ENCODE data around the gene SLC25A21.

DNA sequence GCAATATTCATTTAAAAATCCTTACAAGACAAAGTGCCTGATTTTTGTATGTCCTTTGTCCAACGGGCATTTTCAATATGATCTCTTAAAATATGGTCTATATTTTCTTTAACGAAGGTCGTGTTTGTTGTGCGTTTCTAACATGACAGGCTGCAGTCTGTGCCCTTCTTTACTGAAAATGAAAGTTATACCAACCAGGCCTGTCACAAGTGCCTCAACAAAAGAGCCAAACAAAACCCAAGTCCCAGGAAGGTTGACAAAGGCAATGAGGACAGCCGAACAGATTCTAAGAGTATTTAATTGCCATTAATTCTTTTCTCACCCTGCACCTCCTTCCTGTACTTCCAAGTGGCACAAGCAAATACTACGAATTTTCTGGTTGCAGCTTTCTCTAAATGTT is 496.8 kb downstream of the SLC25A21 start:
- TF ChIP-seq, protein P1, sequence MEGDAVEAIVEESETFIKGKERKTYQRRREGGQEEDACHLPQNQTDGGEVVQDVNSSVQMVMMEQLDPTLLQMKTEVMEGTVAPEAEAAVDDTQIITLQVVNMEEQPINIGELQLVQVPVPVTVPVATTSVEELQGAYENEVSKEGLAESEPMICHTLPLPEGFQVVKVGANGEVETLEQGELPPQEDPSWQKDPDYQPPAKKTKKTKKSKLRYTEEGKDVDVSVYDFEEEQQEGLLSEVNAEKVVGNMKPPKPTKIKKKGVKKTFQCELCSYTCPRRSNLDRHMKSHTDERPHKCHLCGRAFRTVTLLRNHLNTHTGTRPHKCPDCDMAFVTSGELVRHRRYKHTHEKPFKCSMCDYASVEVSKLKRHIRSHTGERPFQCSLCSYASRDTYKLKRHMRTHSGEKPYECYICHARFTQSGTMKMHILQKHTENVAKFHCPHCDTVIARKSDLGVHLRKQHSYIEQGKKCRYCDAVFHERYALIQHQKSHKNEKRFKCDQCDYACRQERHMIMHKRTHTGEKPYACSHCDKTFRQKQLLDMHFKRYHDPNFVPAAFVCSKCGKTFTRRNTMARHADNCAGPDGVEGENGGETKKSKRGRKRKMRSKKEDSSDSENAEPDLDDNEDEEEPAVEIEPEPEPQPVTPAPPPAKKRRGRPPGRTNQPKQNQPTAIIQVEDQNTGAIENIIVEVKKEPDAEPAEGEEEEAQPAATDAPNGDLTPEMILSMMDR (IDR thresholded peaks at IDR 0.05): no peak
- TF ChIP-seq, protein P2, sequence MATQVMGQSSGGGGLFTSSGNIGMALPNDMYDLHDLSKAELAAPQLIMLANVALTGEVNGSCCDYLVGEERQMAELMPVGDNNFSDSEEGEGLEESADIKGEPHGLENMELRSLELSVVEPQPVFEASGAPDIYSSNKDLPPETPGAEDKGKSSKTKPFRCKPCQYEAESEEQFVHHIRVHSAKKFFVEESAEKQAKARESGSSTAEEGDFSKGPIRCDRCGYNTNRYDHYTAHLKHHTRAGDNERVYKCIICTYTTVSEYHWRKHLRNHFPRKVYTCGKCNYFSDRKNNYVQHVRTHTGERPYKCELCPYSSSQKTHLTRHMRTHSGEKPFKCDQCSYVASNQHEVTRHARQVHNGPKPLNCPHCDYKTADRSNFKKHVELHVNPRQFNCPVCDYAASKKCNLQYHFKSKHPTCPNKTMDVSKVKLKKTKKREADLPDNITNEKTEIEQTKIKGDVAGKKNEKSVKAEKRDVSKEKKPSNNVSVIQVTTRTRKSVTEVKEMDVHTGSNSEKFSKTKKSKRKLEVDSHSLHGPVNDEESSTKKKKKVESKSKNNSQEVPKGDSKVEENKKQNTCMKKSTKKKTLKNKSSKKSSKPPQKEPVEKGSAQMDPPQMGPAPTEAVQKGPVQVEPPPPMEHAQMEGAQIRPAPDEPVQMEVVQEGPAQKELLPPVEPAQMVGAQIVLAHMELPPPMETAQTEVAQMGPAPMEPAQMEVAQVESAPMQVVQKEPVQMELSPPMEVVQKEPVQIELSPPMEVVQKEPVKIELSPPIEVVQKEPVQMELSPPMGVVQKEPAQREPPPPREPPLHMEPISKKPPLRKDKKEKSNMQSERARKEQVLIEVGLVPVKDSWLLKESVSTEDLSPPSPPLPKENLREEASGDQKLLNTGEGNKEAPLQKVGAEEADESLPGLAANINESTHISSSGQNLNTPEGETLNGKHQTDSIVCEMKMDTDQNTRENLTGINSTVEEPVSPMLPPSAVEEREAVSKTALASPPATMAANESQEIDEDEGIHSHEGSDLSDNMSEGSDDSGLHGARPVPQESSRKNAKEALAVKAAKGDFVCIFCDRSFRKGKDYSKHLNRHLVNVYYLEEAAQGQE (IDR thresholded peaks at IDR 0.05): no peak
